ENCODE measurements around the gene RESP18.
A peak's percentile ranks its signal among the peaks of the same experiment; 100 is the strongest.

The RESP18 gene

DNA sequence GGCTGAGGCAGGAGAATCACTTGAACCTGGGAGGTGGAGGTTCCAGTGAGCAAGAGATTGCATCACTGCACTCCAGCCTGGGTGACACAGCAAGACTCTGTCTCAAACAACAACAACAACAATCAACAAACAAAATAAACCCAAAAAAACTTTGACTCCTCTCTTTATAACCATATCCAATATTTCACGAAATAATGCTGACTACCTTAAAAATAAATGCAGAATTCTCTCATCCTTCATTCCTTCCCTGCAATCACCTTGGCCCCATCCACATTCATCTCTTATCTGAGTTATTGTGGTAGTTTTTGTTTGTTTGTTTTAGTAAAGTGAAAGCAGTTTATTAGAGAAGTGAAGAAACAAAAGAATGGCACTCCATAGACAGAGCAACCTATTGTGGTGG, 26.5 kb downstream of the RESP18 start:
- ChIA-PET POLR2A (no interaction called here), CTCF (interaction anchor here (0.6 to 3.6 kb wide), 3 partner anchors 12 to 430 kb away, joined by 4 to 24 read pairs (median 5); no protein-coding TSS in a partner anchor)
- no peaks in the 10 kb centered on the region for H3K4me1 ChIP-seq (ENCODE audit: control insufficient read depth, insufficient read depth, low read length)
- no peaks in the 10 kb centered on the region for H3K36me3 ChIP-seq (ENCODE audit: control insufficient read depth in 2 of 2, insufficient read depth in 1 of 2, low read length in 2 of 2)
- no peak overlapping the region for H3K4me3 ChIP-seq (ENCODE audit: low read depth, low read length)
- no peaks in the 10 kb centered on the region for H3K9me3 ChIP-seq (ENCODE audit: control insufficient read depth, insufficient read depth, low read depth, low read length)
- no peak for TF ChIP-seq IKZF3 (tag by site-specific recombination; IDR thresholded peaks at IDR 0.05)
- TF ChIP-seq, protein P1, sequence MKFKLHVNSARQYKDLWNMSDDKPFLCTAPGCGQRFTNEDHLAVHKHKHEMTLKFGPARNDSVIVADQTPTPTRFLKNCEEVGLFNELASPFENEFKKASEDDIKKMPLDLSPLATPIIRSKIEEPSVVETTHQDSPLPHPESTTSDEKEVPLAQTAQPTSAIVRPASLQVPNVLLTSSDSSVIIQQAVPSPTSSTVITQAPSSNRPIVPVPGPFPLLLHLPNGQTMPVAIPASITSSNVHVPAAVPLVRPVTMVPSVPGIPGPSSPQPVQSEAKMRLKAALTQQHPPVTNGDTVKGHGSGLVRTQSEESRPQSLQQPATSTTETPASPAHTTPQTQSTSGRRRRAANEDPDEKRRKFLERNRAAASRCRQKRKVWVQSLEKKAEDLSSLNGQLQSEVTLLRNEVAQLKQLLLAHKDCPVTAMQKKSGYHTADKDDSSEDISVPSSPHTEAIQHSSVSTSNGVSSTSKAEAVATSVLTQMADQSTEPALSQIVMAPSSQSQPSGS (tag by site-specific recombination; IDR thresholded peaks at IDR 0.05; ENCODE audit: low read depth): no peak
- no peak for TF ChIP-seq YY1 (tag by site-specific recombination; IDR thresholded peaks at IDR 0.05)
- no peak for TF ChIP-seq ZNF266 (tag by site-specific recombination; IDR thresholded peaks at IDR 0.05; ENCODE audit: low read depth)
- no peak for TF ChIP-seq ZNF549 (tag by site-specific recombination; IDR thresholded peaks at IDR 0.05)
- TF ChIP-seq ZNF677 (tag by site-specific recombination; IDR thresholded peaks at IDR 0.05): no peak
- no peak for TF ChIP-seq GLIS1 (tag by site-specific recombination; IDR thresholded peaks at IDR 0.05)
- TF ChIP-seq ZNF214 (tag by site-specific recombination; IDR thresholded peaks at IDR 0.05; ENCODE audit: borderline replicate concordance): no peak
- TF ChIP-seq KLF9 (tag by site-specific recombination; IDR thresholded peaks at IDR 0.05; ENCODE audit: low read depth): no peak
- H3K27ac ChIP-seq (ENCODE audit: extremely low read depth, low read depth, low read length): no peak overlapping the region

DNA sequence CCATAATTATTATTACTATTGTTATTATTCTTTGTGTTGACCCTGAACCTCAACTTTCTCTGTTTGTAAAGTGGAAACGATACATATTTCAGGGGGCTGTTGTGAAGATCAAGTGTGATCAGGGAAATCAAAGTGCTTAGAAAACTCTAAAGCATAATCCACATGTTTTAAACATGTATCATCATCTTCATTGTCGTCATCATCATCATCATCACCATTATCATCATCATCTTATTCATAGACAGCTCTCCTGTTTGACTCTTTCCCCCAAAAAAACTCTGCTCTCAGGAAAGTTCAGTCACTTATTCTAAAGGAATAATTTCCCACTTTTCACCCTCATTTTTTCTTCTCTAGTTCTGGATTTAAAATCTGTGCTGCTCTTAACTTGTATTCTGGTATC, 28.3 kb downstream of the RESP18 start:
- Histone ChIP-seq H3K4me1 (ENCODE audit: control insufficient read depth, insufficient read depth, low read length) (no peaks in the 10 kb centered on the region), H3K36me3 (ENCODE audit: control insufficient read depth in 2 of 2, insufficient read depth in 1 of 2, low read length in 2 of 2) (no peaks in the 10 kb centered on the region), H3K27ac (ENCODE audit: extremely low read depth, low read depth, low read length) (no peak overlapping the region), H3K4me3 (ENCODE audit: low read depth, low read length) (no peak overlapping the region), H3K9me3 (ENCODE audit: control insufficient read depth, insufficient read depth, low read depth, low read length) (no peaks in the 10 kb centered on the region)
- no peak for TF ChIP-seq ZNF626 (tag by site-specific recombination; IDR thresholded peaks at IDR 0.05)
- TF ChIP-seq, protein P2, sequence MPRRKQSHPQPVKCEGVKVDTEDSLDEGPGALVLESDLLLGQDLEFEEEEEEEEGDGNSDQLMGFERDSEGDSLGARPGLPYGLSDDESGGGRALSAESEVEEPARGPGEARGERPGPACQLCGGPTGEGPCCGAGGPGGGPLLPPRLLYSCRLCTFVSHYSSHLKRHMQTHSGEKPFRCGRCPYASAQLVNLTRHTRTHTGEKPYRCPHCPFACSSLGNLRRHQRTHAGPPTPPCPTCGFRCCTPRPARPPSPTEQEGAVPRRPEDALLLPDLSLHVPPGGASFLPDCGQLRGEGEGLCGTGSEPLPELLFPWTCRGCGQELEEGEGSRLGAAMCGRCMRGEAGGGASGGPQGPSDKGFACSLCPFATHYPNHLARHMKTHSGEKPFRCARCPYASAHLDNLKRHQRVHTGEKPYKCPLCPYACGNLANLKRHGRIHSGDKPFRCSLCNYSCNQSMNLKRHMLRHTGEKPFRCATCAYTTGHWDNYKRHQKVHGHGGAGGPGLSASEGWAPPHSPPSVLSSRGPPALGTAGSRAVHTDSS (tag by site-specific recombination; IDR thresholded peaks at IDR 0.05): peak; percentile 36
- POLR2A ChIA-PET: no interaction called here
- CTCF ChIA-PET: interaction anchor here (0.6 to 3.6 kb wide), 3 partner anchors 10 to 128 kb away, joined by 3 to 24 read pairs (median 6); no protein-coding TSS in a partner anchor

DNA sequence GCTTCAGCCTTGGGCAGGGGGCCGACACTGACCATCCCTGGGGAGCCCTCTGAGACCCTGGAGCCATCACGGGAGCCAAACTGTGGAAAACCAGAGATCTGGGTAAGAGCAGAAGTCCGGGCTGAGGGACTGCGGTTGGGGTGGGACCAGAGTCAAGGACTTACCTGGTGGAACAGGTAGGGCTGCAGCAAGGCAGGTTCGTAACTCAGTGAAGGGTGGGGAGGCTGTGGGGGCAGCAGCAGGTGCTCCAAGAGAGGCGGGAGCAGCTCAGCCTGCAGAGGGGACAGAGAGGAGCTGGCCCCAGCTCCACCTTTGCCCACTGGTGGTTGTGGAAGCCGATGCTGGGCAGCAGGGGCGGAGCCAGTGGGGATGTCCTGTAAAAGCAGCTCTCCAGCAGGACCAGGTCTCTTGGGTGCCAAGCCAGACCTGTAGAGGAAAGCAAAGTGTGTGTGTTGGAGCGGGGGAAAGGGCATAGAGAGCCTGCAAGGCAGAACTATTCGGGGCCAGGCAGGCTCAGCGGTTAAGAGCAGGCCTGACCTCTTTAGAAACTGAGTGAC, 30.1 kb downstream of the RESP18 start:
- no peaks in the 10 kb centered on the region for H3K36me3 ChIP-seq (ENCODE audit: control insufficient read depth in 2 of 2, insufficient read depth in 1 of 2, low read length in 2 of 2)
- TF ChIP-seq ZNF114 (tag by site-specific recombination; IDR thresholded peaks at IDR 0.05) (no peak), ZNF658 (tag by site-specific recombination; IDR thresholded peaks at IDR 0.05) (no peak), ZNF621 (tag by site-specific recombination; IDR thresholded peaks at IDR 0.05) (no peak), FEZF1 (tag by site-specific recombination; IDR thresholded peaks at IDR 0.05) (no peak), ZNF521 (tag by site-specific recombination; IDR thresholded peaks at IDR 0.05) (no peak), ZNF701 (tag by site-specific recombination; IDR thresholded peaks at IDR 0.05) (no peak), ZNF24 (tag by site-specific recombination; IDR thresholded peaks at IDR 0.05) (no peak), ZNF623 (tag by site-specific recombination; IDR thresholded peaks at IDR 0.05) (no peak), ZNF707 (tag by site-specific recombination; IDR thresholded peaks at IDR 0.05) (no peak), SP7 (tag by site-specific recombination; IDR thresholded peaks at IDR 0.05) (no peak)
- no peaks in the 10 kb centered on the region for H3K4me1 ChIP-seq (ENCODE audit: control insufficient read depth, insufficient read depth, low read length)
- no peaks in the 10 kb centered on the region for H3K9me3 ChIP-seq (ENCODE audit: control insufficient read depth, insufficient read depth, low read depth, low read length)
- no peak overlapping the region for H3K4me3 ChIP-seq (ENCODE audit: low read depth, low read length)
- CTCF ChIA-PET: interaction anchor here (0.6 to 3.6 kb wide), 4 partner anchors 8 to 449 kb away, joined by 3 to 24 read pairs (median 6); partner anchors contain the start of gene NHEJ1
- H3K27ac ChIP-seq (ENCODE audit: extremely low read depth, low read depth, low read length): no peak overlapping the region
- POLR2A ChIA-PET: no interaction called here

Data from HEK293 (cell line).